HG03196 (cell line): Measurements from ENCODE around the gene TCFL5.

Experiments
- ATAC-seq: cut with Tn5 transposase; IDR thresholded peaks from one replicate; pipeline ENCODE4 v1.9.1; 2021; ENCODE audit not compliant: unreplicated experiment

TCFL5 gene

DNA sequence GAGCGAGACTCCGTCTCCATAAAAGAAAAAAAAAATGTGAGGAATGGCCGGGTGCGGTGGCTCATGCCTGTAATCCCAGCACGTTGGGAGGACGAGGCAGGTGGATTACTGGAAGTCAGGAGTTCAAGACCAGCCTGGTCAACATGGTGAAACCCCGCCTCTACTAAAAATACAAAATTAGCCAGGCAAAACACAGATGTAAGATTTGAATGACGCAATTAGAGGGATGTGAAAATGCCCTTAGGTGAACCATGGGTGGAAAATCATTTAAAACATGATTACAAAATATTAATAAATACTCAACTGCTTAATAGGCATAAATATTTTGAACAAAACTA lies 23.9 kb downstream of the TCFL5 start:
- ATAC-seq = peak; percentile 12

DNA sequence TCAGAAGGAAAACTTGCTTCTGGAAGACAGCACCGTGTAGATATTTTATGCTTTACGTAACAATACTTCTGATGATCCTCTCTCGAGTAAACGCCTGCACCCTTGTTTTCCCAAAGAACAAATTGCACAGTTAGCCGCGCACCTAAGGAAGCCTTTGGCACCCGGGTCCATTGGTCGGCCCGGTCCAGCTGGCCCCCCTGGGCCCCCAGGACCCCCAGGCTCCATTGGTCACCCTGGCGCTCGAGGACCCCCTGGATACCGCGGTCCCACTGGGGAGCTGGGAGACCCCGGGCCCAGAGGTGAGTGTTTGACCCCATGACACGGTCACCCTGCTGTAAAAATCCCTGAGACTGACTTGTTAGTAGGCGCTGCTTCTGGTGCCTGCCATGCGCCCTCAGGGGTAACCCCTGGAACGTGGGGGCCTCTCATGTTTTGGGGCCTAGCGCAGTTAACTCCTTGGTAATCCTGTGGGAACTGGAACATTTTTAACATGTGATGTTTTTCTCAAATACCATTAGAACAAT lies 24.6 kb downstream of the TCFL5 start:
- no peak for ATAC-seq

DNA sequence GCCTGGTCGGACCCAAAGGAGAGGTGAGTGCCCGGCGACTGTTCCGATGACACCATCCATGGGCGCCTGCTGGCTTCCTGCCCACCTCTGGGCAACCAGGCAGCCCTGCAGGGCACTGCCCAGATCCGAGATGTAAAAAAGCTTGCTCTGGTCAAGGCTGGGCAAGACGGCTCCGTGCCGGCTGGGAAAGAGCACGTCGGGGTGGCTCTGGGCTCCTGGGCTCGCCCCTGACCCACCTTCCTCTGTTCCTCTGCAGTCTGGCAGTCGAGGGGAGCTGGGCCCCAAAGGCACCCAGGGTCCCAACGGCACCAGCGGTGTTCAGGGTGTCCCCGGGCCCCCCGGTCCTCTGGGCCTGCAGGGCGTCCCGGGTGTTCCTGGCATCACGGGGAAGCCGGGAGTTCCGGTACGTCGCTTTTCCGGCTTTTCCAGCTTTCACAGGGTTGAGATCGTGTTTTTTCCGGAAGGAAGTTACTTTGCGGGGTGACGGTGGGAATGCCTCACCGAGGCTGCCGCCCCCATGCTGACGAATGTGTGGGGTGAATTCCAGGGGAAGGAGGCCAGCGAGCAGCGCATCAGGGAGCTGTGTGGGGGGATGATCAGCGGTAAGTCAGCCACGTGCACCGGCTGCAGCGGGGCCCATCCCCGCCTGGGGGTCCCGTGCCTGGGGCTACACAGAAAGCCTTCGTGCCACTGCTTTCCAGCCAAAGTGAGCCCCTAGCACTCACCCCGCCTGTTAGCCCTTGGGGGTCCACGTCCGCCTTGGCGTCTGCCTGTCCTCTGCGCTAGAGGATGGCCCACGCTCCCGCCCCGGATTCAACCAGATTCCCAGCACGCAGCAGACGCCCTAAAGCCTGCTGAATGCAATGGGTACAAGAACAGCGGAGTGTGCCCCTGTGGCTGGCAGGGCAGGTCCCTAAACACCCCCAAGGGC lies 25.4 kb downstream of the TCFL5 start:
- ATAC-seq = no peak

DNA sequence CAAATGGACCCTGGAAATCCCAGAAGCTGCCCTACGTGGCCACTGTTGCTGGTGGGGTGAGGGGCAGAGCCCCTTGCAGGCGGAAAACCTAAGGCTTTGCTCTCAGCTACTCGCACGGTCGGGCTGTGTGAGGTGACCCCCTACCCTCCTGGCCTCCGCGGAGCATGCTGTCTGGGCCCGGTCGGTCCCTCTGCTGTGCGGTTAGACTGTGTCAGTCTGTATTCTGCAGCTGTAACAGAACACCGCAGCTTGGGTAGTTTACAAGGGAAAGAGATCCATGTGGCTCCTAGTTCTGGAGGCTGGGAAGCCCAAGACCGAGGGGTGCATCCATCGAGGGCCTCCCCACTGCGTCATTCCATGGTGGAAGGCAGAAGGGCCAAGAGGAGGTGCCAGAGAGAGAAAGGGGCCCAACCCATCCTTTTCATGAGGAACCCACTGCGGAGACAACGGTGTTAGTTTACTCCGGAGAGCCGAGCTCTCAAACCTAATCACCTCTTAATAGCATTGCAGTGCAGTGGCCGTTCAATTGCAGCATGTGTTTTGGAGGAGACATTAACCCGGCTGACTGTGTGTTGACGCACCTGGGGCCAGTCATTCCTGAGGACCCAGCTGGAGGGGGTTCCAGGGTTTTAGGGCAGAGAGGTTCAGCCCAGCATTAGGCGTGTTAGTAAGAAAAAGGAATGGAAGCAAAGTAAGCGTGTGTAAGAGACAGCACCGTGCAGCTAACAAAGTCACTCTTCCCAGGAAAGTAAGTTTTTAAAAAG lies 26.5 kb downstream of the TCFL5 start:
- no peak for ATAC-seq

DNA sequence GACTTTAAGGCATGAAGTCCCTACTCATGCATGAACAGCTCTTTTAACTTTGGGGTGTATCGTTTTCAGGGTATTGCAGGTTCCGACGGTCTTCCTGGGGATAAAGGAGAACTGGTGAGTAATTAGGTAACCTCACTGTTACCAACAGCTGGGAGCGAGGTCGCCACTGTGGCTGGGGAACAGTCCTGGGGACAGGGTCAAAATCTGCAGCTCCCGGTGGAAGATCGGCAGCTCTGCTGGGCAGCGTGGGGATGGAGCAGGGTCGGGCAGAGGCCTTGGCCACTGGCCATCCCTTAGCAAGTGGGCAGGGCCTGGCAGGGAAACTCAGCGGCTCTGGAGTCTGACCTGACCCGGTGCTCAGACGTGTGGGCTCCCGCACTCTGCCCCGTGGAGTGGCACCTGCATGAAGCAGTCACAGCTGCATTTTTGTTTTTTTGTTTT lies 28.7 kb downstream of the TCFL5 start:
- no peak for ATAC-seq

DNA sequence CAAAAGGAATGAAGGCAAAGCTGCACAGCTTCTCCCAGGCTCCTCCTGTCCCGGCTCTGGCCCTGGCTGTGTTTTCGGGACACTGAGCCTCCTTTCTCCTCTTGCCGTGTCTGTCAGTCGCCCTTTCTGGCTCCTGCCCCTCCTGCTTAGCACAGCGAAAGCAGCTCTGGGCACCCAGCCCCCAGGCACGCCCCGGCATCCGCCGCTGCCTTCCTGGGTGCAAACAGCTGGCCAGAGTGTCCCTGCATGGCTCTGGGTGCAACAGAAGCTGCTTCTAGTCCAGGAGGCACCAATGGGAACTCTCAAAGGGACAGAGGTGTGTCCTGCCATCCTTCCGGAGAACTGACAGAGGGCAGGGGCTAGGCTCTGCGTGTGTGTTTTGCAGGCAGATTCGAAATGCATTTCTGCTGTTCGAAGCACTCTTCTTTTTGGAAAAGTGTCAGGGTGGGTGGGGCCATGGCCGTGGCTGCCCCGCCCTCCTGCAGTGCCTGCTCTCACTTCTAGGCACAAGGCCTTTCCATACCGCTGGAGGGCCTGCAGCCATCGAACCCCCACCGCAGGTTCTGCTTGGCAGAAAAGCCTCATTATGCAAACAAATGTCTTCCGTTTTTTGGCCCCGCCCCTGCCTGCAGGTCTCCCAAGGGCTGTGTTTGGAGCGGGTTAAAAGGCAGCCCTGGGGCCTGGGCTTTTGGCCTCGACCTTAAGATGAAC lies 29.3 kb downstream of the TCFL5 start:
- no peak for ATAC-seq

DNA sequence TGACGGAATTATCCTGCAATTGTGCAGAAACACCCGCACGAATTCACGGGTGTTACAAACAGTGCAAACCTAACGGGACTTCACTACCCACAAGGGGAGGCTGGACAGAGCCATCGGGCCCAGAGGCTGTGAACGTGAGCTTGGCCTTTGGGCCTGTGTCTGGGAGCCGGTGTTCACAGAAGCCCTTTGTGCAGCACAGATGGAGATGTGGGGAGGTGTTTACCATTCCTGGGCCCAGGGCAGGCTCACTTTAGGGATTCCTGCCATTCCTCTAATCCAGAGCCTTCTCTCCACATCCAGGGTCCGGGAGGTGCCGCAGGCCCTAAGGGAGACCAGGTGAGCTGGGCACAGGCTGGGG lies 29.8 kb downstream of the TCFL5 start:
- no peak for ATAC-seq

DNA sequence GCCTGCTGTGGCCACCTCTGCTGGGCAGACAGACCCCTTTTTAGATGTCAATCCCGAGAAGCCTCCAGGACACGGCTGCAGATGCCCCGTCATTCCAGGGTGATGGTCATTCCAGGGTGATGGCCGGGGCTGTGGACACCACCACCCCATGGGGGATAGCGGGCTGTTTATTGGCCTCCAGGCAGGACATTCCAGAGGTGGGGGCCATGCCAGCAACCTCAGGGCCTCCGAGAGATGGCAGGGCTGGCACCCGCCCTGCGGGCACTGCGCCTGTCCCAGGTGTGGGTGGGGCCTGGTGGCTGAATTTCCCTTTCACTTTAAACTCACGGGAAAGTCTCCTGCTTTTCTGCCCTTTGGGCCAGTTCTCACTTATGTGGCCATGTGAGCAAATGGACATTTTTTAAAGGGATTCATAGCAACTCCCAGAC lies 30.2 kb downstream of the TCFL5 start:
- ATAC-seq = no peak

DNA sequence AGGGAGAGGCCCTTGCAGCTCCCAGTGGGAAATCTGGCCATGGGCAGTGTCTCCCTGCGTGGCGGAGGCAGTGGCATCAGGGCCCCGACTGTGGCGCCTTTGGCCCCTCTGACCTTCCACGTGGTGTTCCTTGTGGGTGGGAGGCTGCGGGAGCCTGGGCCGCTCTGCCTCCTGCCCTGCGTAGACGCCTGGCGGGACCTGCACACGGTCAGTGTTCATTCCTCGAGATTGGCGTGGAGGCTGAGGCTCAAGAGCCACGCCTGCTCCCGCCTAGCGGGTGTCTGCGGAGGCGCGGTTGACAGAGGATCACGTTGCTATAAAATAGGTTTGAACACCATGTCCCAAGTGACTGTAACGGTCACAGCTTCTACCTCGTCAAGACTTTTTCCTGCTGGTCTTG lies 30.8 kb downstream of the TCFL5 start:
- no peak for ATAC-seq

DNA sequence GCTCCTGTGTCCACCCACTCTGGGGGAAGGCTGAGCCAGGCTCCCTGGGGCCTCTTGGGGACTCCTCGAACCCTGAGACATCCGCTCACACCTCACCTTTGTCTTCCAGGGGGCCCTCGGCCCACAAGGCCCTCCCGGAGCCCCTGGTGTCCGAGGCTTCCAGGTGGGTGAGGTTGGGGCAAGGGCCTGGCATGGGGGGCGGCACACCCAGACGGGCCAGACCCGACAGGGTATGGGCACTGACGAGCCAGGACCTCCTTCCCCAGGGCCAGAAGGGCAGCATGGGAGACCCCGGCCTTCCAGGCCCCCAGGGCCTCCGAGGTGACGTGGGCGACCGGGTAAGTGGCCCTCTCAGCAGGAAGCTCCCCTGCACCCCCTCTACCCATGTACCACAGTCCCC lies 31.4 kb downstream of the TCFL5 start:
- no peak for ATAC-seq

DNA sequence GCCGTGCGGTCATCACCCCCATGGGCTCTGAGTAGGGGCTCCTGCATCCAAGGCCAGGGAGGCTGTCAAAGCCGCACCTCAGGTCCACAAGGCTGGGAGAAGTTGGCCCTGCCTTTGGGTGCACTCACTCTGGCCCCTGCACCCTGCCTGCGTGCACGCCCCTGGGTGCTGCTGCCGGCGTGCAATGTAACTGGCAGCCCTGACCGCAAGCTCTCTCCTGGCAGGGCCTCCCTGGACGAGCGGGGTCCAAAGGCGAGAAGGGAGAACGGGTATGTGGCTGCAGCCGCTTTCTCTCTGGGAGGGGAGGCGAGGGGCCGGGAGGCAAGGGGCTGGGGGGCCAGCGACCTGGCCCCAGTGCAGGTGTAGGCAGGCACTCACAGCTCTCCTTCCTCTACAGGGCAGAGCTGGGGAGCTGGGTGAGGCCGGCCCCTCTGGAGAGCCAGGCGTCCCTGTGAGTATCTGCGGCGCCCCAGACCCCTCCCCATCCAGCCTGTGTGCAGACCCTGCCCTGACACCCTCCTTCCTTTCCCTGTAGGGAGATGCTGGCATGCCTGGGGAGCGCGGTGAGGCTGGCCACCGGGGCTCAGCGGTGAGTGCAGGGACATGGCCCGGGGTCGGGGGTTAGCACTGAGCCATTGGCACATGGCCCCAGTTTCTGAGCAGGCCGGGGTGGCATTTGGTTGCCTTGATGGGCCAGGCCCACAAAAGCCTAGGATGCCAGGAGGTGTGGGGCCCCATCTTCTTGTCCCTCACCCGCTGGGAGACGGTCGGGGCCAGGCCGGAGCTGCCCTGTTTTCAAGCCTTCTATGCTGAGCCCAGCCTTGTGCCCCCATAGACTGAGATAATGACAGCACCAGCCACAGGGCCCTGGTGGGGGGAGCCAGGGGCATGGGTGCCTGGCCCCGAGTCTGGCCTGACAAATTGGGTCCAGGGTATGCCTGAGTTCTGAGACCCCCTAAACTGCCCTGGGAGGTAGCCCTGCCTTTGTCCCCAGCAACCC lies 32.1 kb downstream of the TCFL5 start:
- no peak for ATAC-seq

DNA sequence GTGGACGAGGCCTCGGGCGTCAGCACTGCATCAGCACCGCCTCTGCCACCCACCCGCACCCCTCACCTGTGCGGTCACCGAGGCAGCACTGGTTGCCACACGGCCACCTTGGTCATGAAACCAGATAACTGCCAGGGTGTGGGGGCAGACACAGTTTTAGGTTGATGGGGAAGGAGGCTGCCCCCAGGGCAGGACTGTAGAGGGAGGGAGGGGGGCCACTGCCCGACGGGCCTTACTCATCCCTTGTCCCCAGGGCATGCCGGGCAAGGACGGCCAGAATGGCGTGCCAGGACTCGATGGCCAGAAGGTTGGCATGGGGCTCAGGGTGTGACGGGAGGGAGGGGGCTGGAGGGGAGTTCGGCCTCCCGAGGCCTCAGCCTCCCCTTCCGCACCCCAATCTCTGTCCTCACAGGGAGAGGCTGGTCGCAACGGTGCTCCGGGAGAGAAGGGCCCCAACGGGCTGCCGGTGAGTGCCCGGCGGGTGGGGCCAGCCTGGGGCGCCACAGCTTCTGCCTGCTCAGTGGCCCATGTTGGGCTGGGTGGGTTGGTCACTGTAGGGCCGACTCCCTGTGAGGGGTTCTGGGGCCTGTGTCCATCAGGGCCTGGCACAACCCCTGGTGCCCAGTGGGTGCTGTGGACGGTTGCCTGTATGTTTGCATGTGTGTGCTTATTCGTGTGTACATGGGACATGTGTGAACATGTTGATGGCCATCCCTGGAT lies 33.0 kb downstream of the TCFL5 start:
- no peak for ATAC-seq

DNA sequence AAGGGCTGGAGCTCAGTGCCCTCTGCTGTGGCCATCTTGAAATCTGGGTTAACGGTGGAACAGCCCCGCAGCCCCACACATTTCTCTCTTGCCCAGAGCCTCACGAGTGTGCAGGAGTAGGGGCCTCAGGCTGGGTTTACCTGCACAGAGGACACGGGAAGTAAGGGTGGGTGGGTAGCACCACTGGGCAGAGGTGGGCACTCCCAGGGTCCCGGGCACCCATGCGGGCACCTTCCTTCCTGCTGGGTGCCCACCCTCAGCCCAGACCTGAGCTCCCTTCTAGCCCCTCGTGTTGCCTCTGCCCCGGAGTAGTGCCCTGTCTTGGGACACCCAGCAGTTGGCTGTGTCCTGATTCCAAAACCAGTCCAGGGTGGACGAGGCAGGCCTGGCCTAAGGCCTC lies 33.6 kb downstream of the TCFL5 start:
- no peak for ATAC-seq

DNA sequence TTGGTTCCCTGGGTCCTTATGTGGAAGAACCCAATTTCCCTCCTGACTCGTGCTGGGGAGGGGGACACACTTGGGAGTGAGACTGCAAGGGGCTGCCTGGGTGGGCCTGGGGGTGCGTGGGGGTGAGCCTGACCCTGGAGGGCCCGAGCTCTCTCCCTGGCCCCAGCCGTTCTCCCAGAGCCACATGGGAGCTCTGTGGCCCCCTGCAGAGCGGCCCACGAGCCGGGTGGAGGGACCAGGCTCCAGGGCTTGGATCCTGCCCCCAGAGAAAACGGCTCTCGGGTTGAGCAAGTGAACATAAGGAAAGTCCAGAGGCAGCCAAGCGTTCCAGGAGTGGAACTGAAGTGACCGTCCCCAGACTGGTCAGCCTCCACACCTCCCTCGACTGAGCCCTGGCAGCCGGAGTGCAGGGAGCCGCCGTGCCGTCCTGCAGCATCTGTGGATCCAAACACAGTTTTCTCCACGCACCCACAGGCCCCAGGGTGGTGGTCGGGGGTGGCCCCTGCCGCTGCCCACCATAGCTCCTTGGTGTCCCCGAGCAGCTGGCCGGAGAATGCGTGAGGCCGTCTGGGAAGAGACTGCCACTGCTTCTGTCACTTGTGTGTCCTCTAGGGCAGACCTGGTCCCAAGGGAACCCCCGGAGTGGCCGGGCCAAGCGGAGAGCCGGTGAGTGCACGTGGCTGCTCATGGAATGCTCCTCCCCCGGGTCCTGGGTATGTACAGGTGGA lies 34.1 kb downstream of the TCFL5 start:
- no peak for ATAC-seq

DNA sequence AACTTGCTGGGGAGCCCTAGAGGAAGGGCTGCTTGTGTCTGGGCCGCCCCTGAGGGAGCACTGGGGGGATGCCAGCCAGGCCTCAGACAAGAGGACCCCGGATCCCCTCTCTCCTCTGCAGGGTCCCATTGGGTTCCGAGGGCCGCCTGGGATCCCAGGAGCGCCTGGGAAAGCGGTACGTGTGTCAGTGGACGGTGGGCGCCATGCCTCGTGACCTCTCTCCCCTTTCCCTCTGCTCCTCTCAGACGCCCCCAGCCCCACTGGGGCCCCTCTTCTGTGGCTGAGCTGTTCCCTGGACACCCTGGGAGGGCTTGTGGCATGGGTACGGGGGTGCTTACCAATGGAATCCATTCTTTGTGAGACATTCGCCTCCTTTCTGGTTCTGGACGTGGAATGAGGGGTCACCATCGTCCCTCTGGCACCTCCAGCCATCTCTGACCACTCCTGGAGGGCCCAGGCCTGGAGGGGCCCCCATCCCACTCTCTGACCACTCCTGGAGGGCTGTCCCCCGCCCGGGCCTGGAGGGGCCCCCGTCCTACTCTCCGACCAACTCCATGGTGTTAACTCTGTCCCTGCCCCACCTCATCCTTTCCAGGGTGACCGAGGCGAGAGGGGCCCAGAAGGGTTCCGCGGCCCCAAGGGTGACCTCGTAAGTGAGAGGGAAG lies 34.8 kb downstream of the TCFL5 start:
- no peak for ATAC-seq

DNA sequence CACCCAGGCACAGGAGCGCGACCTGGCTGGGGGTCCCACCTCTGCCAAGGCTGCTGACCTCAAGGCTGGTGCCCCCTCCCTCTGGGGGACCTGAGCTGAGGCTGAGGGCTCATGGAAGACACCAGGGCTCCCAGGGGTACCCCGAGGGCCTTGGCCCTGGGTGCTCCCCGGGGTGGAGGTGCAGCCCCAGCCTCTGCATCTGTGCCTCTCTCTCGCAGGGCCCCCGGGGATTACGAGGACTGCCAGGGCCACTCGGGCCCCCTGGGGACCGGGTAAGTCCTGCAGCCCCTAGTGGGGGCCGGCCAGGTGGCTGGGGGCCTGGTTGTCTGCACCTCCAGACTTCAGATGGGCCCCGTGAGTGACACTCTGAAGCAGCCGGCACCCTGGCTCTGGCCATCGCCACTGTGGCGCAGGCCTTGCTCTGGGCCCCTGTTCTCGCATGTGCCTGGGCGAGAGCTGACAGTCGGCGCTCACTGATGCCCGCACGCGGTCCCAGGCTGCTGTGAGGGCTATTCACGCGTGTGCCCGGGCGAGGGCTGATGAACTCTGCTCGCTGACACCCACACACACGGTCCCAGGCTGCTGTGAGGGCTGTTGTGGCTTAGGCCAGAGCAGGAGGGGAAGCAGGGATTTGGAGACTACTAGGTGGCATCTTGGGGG lies 35.5 kb downstream of the TCFL5 start:
- ATAC-seq = no peak

DNA sequence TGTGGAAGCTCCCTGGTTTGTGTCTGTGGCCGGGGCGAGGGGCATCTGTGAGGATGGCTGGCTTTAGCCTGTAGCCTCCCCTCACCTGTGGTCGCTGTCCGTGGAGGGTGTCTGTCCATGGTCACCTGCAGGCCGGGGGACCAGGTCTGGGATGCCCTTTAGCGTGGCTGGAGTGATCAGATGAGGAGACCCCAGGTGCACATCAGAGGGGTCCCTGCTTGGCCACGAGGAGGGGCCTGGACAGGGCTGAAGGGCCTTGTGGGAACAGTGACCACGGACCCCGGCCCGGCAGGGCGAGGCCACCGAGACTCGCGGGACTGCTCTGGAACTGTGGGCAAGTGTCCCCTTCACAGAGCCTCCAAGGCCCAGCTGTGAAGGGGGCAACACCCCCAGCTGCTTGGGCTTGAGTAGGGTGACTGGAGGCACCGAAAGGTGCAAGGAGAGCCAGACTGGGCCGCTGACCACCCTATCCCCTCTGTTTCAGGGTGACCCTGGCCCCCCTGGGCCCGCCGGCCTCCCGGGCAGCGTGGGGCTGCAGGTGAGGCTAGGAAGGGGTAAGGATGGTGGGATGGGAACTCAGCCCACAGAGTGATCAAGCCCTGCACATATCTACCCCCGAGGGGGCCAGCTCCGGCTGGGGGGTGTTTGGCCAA lies 36.2 kb downstream of the TCFL5 start:
- no peak for ATAC-seq
